Pulmonary artery endothelial cell (primary cell): ENCODE results near the gene RAB17. TPM values are rescaled to one million over a fixed set of nuclear protein-coding genes. Genes with fewer than 3 reads are reported as not detected.

Source experiments
- DNase-seq: peaks from one replicate; pipeline ENCODE4 v3.0.0-alpha.2; 2011; ENCODE audit warnings: low read depth, low spot score
- total RNA-seq: library from RNA; depleted of rRNA; stranded (reverse); fragments of >200 nt; gene quantifications from 2 replicates; pipeline ENCODE4 v1.2.3, GENCODE V29; 2014

Gene RAB17, protein sequence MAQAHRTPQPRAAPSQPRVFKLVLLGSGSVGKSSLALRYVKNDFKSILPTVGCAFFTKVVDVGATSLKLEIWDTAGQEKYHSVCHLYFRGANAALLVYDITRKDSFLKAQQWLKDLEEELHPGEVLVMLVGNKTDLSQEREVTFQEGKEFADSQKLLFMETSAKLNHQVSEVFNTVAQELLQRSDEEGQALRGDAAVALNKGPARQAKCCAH
- 1.6 and 1.9 TPM in 2 replicates for total RNA-seq

- no peak for DNase-seq
Observed at GRCh38 chr2:237590272-237591140, at the start of gene RAB17. TSS of gene RAB17 (minus strand) at chr2:237590734. CDS start at chr2:237586154, 4,580 bp downstream.

DNA sequence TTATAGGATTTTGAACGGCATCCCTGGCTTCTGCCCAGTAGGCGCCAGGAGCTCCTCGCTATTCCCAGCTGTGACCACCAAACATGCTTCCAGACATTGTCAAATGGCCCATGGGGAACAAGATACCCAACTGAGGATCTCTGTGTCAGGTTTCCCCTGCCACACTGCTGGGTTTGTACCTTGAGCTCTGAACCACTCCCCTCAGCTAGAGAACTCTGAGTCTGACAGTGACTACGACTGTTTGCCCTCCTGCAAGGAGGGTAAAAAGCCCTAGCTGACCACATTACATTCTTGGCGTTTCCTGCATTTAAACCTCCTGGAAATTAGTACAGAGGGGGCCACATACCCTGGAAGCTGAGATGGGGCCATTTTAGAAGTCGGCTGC, 49.3 kb upstream of the RAB17 start:
- no peak for DNase-seq

DNA sequence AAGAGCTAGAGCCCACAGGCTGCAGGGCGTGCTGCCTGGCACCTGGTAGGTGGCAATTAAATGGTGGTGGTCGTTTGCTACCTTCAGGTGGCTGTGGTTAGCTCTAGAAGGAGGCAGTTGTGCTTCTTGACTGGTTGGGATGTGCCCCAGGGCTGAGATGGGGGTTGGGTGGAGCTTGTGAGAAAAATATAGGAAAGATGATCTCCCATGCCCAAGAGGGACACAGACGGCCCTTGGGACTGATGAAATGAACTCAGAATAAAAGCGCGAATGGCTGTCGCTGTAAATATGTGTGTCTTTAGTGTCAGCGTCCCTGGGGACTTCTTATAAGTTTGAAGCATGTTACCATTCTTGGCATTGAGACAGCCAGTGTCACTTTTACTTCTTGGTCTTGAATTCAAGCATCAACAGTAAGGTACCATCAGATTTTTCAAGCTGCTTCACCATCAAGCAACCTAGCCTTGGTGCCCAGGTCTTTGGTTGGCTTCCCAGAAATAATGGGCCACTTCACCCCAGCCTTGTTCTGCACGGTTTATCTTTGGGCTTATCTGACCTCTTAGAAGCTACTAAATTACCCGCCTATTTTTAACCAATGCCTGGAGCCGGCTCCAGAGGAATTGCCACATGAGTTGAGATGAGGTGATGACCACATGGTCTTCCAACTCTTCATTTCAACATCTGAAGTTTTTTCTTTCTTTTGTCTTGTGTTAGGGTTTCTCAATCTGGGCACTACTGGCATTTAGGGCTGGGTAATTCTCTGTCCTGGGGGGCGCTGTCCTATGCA, 48.7 kb upstream of the RAB17 start:
- no peak for DNase-seq

GRCh38 chr2:237638176-237638575, 47.6 kb upstream of the RAB17 start:
- no peak for DNase-seq

GRCh38 chr2:237637429-237638135, 47.0 kb upstream of the RAB17 start:
- no peak for DNase-seq

DNA sequence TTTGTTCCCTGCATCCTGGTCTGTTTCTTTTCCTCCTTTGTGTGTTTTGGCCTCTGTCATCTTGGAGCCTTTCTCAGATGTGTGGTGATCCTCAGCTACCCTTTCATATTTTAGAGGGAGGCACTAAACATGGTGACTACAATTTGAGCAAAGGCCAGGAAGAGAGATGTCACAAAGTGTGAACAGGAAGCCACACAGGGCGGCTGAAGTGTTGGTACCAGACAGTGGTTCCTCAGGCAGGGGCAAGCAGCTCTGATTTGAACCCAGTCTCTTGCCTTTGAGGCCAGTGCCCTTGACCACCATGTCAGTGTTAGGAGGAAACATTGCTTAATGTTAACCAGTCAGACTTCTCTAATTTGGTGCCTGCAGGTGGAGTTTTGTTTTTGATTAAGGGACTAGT, 46.0 kb upstream of the RAB17 start:
- no peak for DNase-seq

GRCh38 chr2:237633061-237633561, 42.6 kb upstream of the RAB17 start:
- DNase-seq: no peak

DNA sequence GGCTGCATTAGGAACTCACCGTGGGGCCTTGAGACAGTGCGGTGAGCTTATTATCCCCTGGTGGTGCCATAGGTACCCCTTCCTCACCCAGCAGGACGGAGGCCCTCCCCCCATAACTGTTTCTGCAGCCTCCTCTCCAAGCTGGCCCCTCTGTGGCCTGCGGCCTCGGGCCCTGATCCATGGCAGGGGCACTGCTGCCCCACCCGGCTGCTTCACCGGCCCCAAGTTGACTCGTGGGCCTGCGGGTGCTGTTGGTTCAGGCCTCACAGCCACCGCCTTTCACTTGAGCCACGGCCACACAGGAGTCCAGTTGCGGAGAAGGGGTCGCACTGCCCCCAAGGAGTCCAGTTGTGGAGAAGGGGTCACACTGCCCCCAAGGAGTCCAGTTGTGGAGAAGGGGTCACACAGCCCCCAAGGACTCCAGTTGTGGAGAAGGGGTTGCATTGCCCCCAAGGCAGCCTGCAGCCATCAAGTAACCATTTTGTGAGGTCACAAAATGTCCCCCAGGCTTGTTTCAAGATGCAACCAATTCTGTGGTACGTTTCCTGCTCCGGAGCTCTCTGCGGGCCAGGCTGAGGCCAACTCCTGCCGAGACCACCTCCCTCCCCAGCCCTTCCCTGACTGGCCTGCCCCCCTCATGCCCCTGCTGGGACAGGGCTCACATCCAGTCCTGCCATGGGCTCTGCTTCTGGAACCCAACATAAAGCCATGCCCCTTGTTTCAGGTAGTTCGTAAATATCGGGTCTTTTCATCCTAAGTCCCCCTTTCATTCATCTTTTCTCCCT, 41.5 kb upstream of the RAB17 start:
- DNase-seq: no peak

DNA sequence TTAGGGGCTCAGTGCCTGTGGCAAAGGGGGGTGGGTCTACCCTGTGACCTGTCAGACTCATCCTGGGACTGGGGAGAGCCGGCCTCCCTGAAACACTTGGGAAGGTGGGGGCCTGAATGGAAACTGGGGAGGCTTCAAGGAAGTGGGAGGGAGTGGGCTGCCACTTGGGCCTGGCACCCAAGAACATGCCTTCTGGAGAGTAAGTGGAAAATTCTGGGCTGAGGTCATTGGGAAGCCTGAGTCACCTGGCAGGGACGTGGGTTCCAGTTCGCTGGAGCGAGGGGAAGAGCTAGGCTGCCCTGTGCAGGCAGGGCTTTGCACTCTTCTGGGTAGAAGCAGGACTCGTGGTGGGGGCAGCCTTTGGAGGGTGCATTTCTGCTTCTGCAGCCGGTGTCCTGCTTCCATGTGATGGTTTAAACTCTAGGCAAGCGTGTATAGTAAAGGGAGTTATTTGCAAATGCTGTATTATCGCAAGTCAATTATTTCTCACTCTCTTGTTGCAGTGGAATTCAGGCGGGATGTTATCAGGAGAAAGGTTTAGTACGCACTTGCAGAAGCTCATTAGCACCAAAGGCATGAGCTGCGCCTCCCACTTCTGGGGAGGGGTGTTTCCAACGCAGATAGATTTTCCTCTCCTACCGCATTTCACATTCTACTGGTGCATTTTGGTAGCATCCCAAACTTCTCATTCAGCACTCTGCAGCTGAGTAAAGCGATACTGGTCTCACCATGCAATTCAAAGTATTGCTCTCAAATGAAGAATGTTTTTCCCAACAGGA, 40.7 kb upstream of the RAB17 start:
- DNase-seq: no peak

DNA sequence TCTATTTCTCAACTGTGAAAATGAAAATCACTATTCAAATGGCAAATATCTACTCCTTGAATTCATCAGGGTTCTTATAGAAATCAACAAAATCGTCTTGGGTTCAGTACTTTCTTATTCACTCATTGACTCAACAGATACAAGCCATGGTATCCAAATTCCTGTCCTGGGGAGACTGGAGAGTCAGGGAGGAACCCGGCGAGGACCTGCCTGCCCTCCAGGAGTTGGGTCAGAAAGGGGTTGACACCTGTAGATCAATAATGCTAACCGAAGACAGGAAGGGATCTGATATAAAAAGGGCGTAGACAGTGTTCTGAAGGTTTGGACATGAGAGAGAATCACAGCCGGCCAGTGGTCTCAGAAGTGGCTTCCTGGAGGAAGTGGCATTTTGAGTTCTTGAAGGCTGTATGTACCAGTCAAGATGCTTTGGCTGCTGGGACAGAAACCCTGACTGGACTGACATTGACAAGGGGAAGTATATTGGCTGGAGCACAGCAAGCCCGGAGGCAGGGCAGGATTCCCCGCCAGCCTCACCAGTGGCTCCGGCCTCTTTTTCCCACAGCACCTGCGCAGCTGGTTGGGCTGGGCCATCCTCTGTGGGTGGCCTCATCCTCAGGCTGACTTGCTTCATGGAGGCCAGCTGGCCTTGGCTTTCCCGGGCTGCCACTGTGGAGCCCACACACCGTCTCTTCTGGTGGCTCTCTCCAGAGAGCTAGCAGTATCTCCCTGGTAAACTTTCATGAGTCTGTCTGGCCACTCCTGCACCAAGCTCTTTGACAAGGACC, 39.9 kb upstream of the RAB17 start:
- no peak for DNase-seq

DNA sequence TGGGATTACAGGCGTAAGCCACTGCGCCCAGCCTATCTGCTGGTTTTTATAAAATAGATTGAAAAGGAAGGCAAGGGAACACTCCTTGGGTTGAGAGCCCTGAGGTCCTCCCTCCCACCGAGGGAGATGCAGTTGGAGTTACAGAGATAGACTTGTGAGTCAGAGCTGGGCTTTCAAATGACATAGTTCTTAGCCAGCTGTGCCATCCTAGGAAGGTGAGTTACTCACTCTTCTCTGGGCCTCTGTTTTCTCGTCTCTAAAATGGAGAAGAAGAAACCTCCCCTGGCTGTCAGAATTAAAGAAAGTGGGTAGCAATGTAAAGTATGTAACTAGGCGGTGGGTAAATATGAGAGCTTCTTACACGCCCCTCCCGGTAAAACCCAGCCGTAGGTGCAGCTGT, 39.2 kb upstream of the RAB17 start:
- DNase-seq: no peak

GRCh38 chr2:237629188-237629534, 38.6 kb upstream of the RAB17 start:
- no peak for DNase-seq

- DNase-seq: no peak
Observed at GRCh38 chr2:237628247-237629187, 38.0 kb upstream of the RAB17 start.

DNA sequence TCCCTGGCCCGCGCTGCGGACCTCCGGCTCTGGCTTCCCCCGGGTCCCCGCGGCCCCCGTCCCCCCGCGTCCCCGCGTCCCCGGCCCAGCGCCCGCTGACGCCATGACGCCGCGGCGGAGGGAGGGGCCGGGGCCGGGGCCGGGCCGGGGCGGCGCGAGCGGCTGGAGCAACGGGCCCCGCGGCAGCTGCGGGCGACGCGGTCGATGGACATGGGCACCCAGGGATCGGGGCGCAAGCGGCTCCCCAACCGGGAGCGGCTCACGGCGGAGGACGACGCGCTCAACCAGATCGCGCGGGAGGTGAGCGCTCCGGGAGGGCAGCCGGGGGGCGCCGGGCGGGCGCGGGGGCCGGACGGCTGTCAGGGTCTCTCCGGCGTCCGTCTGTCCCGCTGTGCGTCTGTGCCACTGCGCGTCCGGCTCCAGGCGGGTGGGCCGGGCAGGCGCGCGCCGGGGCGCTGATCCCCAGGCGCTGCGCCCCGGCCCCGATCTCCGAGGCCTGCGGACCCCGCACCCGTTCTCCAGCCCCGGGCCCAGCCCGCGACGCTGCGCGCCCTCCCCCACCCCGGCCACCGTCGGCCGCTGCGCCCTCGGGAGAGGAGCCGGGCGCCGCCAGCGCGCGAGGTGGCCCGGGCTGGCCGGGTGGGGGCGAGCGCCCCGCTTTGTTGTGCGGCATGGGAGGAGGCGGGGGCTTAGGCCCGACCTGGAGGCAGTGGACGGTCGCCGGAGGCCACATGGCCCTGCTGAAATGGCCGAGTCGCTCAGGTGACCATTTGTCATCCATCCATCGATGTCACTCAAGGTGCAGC, 37.1 kb upstream of the RAB17 start, which contains the start of gene LRRFIP1:
Gene LRRFIP1 (plus strand): TSS at position 147 of the 806 bp plus-strand sequence. CDS start 58 bp downstream, at position 205.
- DNase-seq: no peak

GRCh38 chr2:237626813-237627440, 36.4 kb upstream of the RAB17 start:
- DNase-seq: no peak

DNA sequence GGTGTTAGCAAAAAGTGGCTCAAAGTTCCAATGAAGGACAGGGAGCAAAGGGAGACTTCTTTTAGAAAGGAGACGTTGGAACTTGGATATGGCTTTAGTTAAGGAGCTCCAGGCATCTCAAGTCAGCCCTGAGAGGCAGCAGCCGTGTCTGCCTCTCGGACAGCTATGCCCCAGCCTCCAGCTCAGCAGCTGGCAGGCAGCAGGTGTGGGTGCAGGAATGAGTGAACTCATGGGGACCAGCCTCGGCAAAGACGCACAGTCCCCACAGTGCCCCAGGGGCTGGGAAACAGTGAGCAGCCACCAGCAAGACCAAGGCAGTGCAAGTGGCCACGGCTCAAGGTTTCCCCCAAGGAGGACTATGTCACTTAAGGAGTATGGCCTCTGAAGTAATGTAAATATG, 35.2 kb upstream of the RAB17 start:
- no peak for DNase-seq
